ENCODE data around the gene RNF13. TPM values are rescaled to one million over a fixed set of nuclear protein-coding genes. Genes with fewer than 3 reads are reported as not detected.

RNF13 gene
- total RNA-seq, 1 donor from 2014 or later: 49.9 TPM

- Histone ChIP-seq H2AFZ (ENCODE audit: low read depth, low read length) (no peak overlapping the region), H3K9ac (ENCODE audit: low read length) (no peak overlapping the region), H3K79me2 (ENCODE audit: insufficient read depth, low read length) (peaks cover 12% of the 10 kb centered on the region), H3K4me2 (ENCODE audit: low read length) (no peak overlapping the region), H4K20me1 (ENCODE audit: insufficient read depth, low read length) (peaks cover 23% of the 10 kb centered on the region), H3K36me3 (ENCODE audit: insufficient read depth, low read length) (no peaks in the 10 kb centered on the region), H3K27me3 (ENCODE audit: insufficient read depth, low read length) (no peaks in the 10 kb centered on the region), H3K4me3 (ENCODE audit: insufficient read depth, low read depth, low read length) (no peak overlapping the region), H3K4me1 (ENCODE audit: insufficient read depth, low read length) (no peaks in the 10 kb centered on the region), H3K27ac (ENCODE audit: low read depth, low read length) (no peak overlapping the region), H3K9me3 (ENCODE audit: insufficient read depth, low read depth, low read length) (no peaks in the 10 kb centered on the region)
- FAIRE-seq (no peak), DNase-seq (ENCODE audit: low read depth) (no peak)
- Mint-ChIP-seq H3K9me3 (ENCODE audit: unreplicated experiment) (no peaks in the 10 kb centered on the region), H3K27ac (ENCODE audit: unreplicated experiment) (no peak overlapping the region), H3K4me1 (ENCODE audit: low read depth, unreplicated experiment) (peaks cover 2% of the 10 kb centered on the region), H3K27me3 (ENCODE audit: low read depth, unreplicated experiment) (no peaks in the 10 kb centered on the region), H3K36me3 (ENCODE audit: low read depth, unreplicated experiment) (peaks cover 8% of the 10 kb centered on the region), H3K4me3 (ENCODE audit: unreplicated experiment) (no peak overlapping the region)
- TF ChIP-seq EZH2 (IDR thresholded peaks at IDR 0.05; ENCODE audit: insufficient read depth, low read length): no peak
- no peak for TF ChIP-seq CTCF (IDR thresholded peaks at IDR 0.05; ENCODE audit: insufficient read depth, low read depth, low read length)
These were observed 32.7 kb downstream of the RNF13 start for GRCh38 chr3:149845570-149846244.

GRCh38 chr3:149848238-149848637 lies 35.2 kb downstream of the RNF13 start:
- H2AFZ ChIP-seq (ENCODE audit: low read depth, low read length): no peak overlapping the region
- no peaks in the 10 kb centered on the region for H3K27me3 ChIP-seq (ENCODE audit: insufficient read depth, low read length)
- H4K20me1 ChIP-seq (ENCODE audit: insufficient read depth, low read length): peaks cover 21% of the 10 kb centered on the region
- no peak overlapping the region for H3K4me3 ChIP-seq (ENCODE audit: insufficient read depth, low read depth, low read length)
- H3K9me3 ChIP-seq (ENCODE audit: insufficient read depth, low read depth, low read length): no peaks in the 10 kb centered on the region
- H3K9ac ChIP-seq (ENCODE audit: low read length): no peak overlapping the region
- Mint-ChIP-seq H3K4me1 (ENCODE audit: low read depth, unreplicated experiment) (peaks cover 2% of the 10 kb centered on the region), H3K9me3 (ENCODE audit: unreplicated experiment) (no peaks in the 10 kb centered on the region), H3K4me3 (ENCODE audit: unreplicated experiment) (no peak overlapping the region), H3K27me3 (ENCODE audit: low read depth, unreplicated experiment) (no peaks in the 10 kb centered on the region), H3K27ac (ENCODE audit: unreplicated experiment) (no peak overlapping the region), H3K36me3 (ENCODE audit: low read depth, unreplicated experiment) (peaks cover 10% of the 10 kb centered on the region)
- peaks cover 2% of the 10 kb centered on the region for H3K36me3 ChIP-seq (ENCODE audit: insufficient read depth, low read length)
- H3K4me2 ChIP-seq (ENCODE audit: low read length): no peak overlapping the region
- no peak for FAIRE-seq
- no peak for DNase-seq (ENCODE audit: low read depth)
- no peak overlapping the region for H3K27ac ChIP-seq (ENCODE audit: low read depth, low read length)
- H3K79me2 ChIP-seq (ENCODE audit: insufficient read depth, low read length): no peaks in the 10 kb centered on the region
- no peaks in the 10 kb centered on the region for H3K4me1 ChIP-seq (ENCODE audit: insufficient read depth, low read length)
- no peak for TF ChIP-seq EZH2 (IDR thresholded peaks at IDR 0.05; ENCODE audit: insufficient read depth, low read length)
- TF ChIP-seq CTCF (IDR thresholded peaks at IDR 0.05; ENCODE audit: insufficient read depth, low read depth, low read length): no peak

- no peak overlapping the region for H3K27ac Mint-ChIP-seq (ENCODE audit: unreplicated experiment)
These were observed 35.7 kb downstream of the RNF13 start for GRCh38 chr3:149848688-149849087.

More at GRCh38 chr3:149848688-149849087, 35.7 kb downstream of the RNF13 start:
- Histone ChIP-seq H3K9me3 (ENCODE audit: insufficient read depth, low read depth, low read length) (no peaks in the 10 kb centered on the region), H3K4me1 (ENCODE audit: insufficient read depth, low read length) (no peaks in the 10 kb centered on the region), H3K27ac (ENCODE audit: low read depth, low read length) (no peak overlapping the region), H3K4me2 (ENCODE audit: low read length) (no peak overlapping the region), H3K79me2 (ENCODE audit: insufficient read depth, low read length) (no peaks in the 10 kb centered on the region), H3K9ac (ENCODE audit: low read length) (no peak overlapping the region), H3K27me3 (ENCODE audit: insufficient read depth, low read length) (no peaks in the 10 kb centered on the region), H3K36me3 (ENCODE audit: insufficient read depth, low read length) (peaks cover 2% of the 10 kb centered on the region), H3K4me3 (ENCODE audit: insufficient read depth, low read depth, low read length) (no peak overlapping the region), H2AFZ (ENCODE audit: low read depth, low read length) (no peak overlapping the region), H4K20me1 (ENCODE audit: insufficient read depth, low read length) (peaks cover 17% of the 10 kb centered on the region)
- TF ChIP-seq EZH2 (IDR thresholded peaks at IDR 0.05; ENCODE audit: insufficient read depth, low read length) (no peak), CTCF (IDR thresholded peaks at IDR 0.05; ENCODE audit: insufficient read depth, low read depth, low read length) (no peak)
- Mint-ChIP-seq H3K4me3 (ENCODE audit: unreplicated experiment) (no peak overlapping the region), H3K9me3 (ENCODE audit: unreplicated experiment) (no peaks in the 10 kb centered on the region), H3K4me1 (ENCODE audit: low read depth, unreplicated experiment) (peaks cover 2% of the 10 kb centered on the region), H3K36me3 (ENCODE audit: low read depth, unreplicated experiment) (peaks cover 11% of the 10 kb centered on the region), H3K27me3 (ENCODE audit: low read depth, unreplicated experiment) (no peaks in the 10 kb centered on the region)
- FAIRE-seq: no peak
- DNase-seq (ENCODE audit: low read depth): no peak
